Neural crest cell (in vitro differentiated cells): Measurements from ENCODE around the gene CMTM8. TPM values are rescaled to one million over a fixed set of nuclear protein-coding genes. Genes with fewer than 3 reads are reported as not detected.

ENCODE experiments used
- DNase-seq: peaks from one replicate; pipeline ENCODE4 v3.0.0; 2021; ENCODE audit warnings: low read depth, mixed read lengths, low spot score
- H3K27ac Mint-ChIP-seq: one replicate; pipeline ENCODE4 v1.8.0; 2021; ENCODE audit warnings: mild to moderate bottlenecking, mixed read lengths; ENCODE audit not compliant: unreplicated experiment
- H3K27me3 Mint-ChIP-seq: 2 replicates; pipeline ENCODE4 v1.8.0; 2021; ENCODE audit warnings: low read depth, mild to moderate bottlenecking, mixed read lengths
- H3K36me3 Mint-ChIP-seq: 2 replicates; pipeline ENCODE4 v1.8.0; 2021; ENCODE audit warnings: low read depth, mild to moderate bottlenecking, mixed read lengths
- H3K4me1 Mint-ChIP-seq: 2 replicates; pipeline ENCODE4 v1.8.0; 2021; ENCODE audit warnings: mixed read lengths
- H3K4me3 Mint-ChIP-seq: one replicate; pipeline ENCODE4 v1.8.0; 2021; ENCODE audit warnings: mild to moderate bottlenecking, mixed read lengths
- H3K9me3 Mint-ChIP-seq: 2 replicates; pipeline ENCODE4 v1.8.0; 2021; ENCODE audit warnings: mixed read lengths
- CTCF ChIP-seq: fragments of 200-600 bp; sonication (generic); conservative IDR thresholded peaks from 2 replicates; pipeline ENCODE4 v1.5.0; 2021; ENCODE audit warnings: antibody characterized with exemption, mild to moderate bottlenecking
- total RNA-seq: library from RNA; stranded (reverse); gene quantifications from 2 replicates; pipeline ENCODE4 v1.2.1, GENCODE V29; 2021

CMTM8 gene
- total RNA-seq, 1 donor from 2014 or later: 4.4 TPM

- H3K27ac Mint-ChIP-seq: no peak overlapping the region
- no peak for DNase-seq
- H3K9me3 Mint-ChIP-seq: peaks cover 12% of the 10 kb centered on the region
- H3K4me3 Mint-ChIP-seq: no peak overlapping the region
- no peaks in the 10 kb centered on the region for H3K27me3 Mint-ChIP-seq
- no peak for TF ChIP-seq CTCF
- no peaks in the 10 kb centered on the region for H3K4me1 Mint-ChIP-seq
- peaks cover 15% of the 10 kb centered on the region for H3K36me3 Mint-ChIP-seq
Observed at GRCh38 chr3:32258869-32259268, 20.4 kb downstream of the CMTM8 start.

GRCh38 chr3:32261545-32261944, 23.1 kb downstream of the CMTM8 start:
- H3K4me1 Mint-ChIP-seq: no peaks in the 10 kb centered on the region
- H3K27me3 Mint-ChIP-seq: no peaks in the 10 kb centered on the region
- H3K4me3 Mint-ChIP-seq: no peak overlapping the region
- H3K36me3 Mint-ChIP-seq: peaks cover 15% of the 10 kb centered on the region
- DNase-seq: no peak
- H3K27ac Mint-ChIP-seq: no peak overlapping the region
- peaks cover 12% of the 10 kb centered on the region for H3K9me3 Mint-ChIP-seq
- TF ChIP-seq CTCF: no peak

GRCh38 chr3:32262201-32262600, 23.7 kb downstream of the CMTM8 start:
- no peak for TF ChIP-seq CTCF
- peaks cover 12% of the 10 kb centered on the region for H3K9me3 Mint-ChIP-seq
- no peaks in the 10 kb centered on the region for H3K4me1 Mint-ChIP-seq
- no peak for DNase-seq
- no peaks in the 10 kb centered on the region for H3K27me3 Mint-ChIP-seq
- no peak overlapping the region for H3K4me3 Mint-ChIP-seq
- peaks cover 15% of the 10 kb centered on the region for H3K36me3 Mint-ChIP-seq
- H3K27ac Mint-ChIP-seq: no peak overlapping the region

- Mint-ChIP-seq H3K9me3 (no peaks in the 10 kb centered on the region), H3K27ac (no peak overlapping the region), H3K36me3 (no peaks in the 10 kb centered on the region), H3K4me3 (no peak overlapping the region), H3K4me1 (peaks cover 3% of the 10 kb centered on the region), H3K27me3 (no peaks in the 10 kb centered on the region)
- DNase-seq: no peak
- no peak for TF ChIP-seq CTCF
Observed at GRCh38 chr3:32274306-32274705, 35.8 kb downstream of the CMTM8 start.

GRCh38 chr3:32275506-32275905, 37.0 kb downstream of the CMTM8 start:
- H3K4me3 Mint-ChIP-seq: no peak overlapping the region
- H3K27me3 Mint-ChIP-seq: no peaks in the 10 kb centered on the region
- no peaks in the 10 kb centered on the region for H3K9me3 Mint-ChIP-seq
- TF ChIP-seq CTCF: no peak
- H3K4me1 Mint-ChIP-seq: peaks cover 3% of the 10 kb centered on the region
- H3K36me3 Mint-ChIP-seq: no peaks in the 10 kb centered on the region
- no peak overlapping the region for H3K27ac Mint-ChIP-seq
- no peak for DNase-seq
